ENCODE data around the gene KDM4B. TPM values are rescaled to one million over a fixed set of nuclear protein-coding genes. Genes with fewer than 3 reads are reported as not detected.

Gene KDM4B
- total RNA-seq, 1 experiment from 2014 or later = 43.7 TPM

DNA sequence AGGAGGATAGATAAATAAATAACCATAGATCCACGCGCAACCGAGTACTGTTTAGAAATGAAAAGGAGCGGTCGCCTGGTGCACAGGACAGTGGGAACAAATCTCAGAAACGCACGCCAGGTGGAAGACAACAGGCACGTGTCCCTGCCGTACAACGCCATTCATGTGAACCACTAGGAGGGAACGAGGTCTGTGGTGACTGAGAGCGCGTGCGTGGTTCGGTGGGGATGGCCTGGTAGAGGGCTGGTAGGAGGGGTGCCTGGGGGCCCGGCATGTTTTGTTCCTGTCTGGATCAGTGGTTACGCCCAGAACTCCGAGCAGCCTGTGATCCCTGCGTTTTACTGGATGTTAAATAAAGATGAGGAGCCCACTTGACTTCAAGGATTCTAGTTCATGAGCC, 111.9 kb downstream of the KDM4B start:
- H3K14ac ChIP-seq (ENCODE audit: insufficient read depth, low read length) = no peak overlapping the region
- no peak overlapping the region for H3K27ac Mint-ChIP-seq
- no peak overlapping the region for H2AFZ ChIP-seq (ENCODE audit: low read length)

More for the DNA sequence above, 111.9 kb downstream of the KDM4B start:
- no peaks in the 10 kb centered on the region for H3K27me3 Mint-ChIP-seq (ENCODE audit: low read depth)
- Histone ChIP-seq H3K4me1 (ENCODE audit: insufficient read depth, low read length) (no peaks in the 10 kb centered on the region), H2BK20ac (ENCODE audit: low read depth, low read length, poor library complexity, severe bottlenecking) (no peak overlapping the region), H2BK5ac (ENCODE audit: insufficient read length, low read length) (no peak overlapping the region), H3T11ph (ENCODE audit: low read length) (no peak overlapping the region), H3K27me3 (ENCODE audit: insufficient read depth, low read length) (peaks cover 2% of the 10 kb centered on the region; the same call in 1 of the 2 replicates), H3K27ac (ENCODE audit: insufficient read length, low read depth, low read length) (no peak overlapping the region), H2BK15ac (ENCODE audit: low read depth, low read length) (no peak overlapping the region), H4K91ac (ENCODE audit: insufficient read length, low read depth, low read length) (no peak overlapping the region), H3K79me2 (ENCODE audit: insufficient read depth, low read length) (no peaks in the 10 kb centered on the region), H3K9ac (ENCODE audit: extremely low read depth, insufficient read length, low read length) (no peak overlapping the region), H3K4me2 (ENCODE audit: insufficient read depth, insufficient read length, low read length) (no peak overlapping the region), H2BK120ac (ENCODE audit: low read depth, low read length, poor library complexity, severe bottlenecking) (no peak overlapping the region), H3K4ac (ENCODE audit: low read depth, low read length) (no peak overlapping the region), H4K5ac (ENCODE audit: insufficient read length, low read depth, low read length) (no peak overlapping the region), H3K23ac (ENCODE audit: insufficient read length, low read depth, low read length) (no peak overlapping the region), H2AK5ac (ENCODE audit: insufficient read length, low read length) (no peak overlapping the region), H3K9me3 (ENCODE audit: control insufficient read depth, low read depth, low read length) (no peaks in the 10 kb centered on the region), H2BK12ac (ENCODE audit: insufficient read length, low read depth, low read length) (no peak overlapping the region), H3K56ac (ENCODE audit: insufficient read length, low read depth, low read length) (no peak overlapping the region), H3K18ac (ENCODE audit: insufficient read length, low read depth, low read length) (no peak overlapping the region), H3K79me1 (ENCODE audit: insufficient read depth, low read depth, low read length, poor library complexity, severe bottlenecking) (no peaks in the 10 kb centered on the region), H3K23me2 (ENCODE audit: insufficient read length, low read depth, low read length, poor library complexity, severe bottlenecking) (no peaks in the 10 kb centered on the region), H4K20me1 (ENCODE audit: control insufficient read depth, insufficient read depth, insufficient read length) (no peaks in the 10 kb centered on the region), H4K8ac (replicated peaks; ENCODE audit: insufficient read length, low read depth, low read length) (no peak overlapping the region)
- no peak overlapping the region for H3K4me3 Mint-ChIP-seq
- H3K4me1 Mint-ChIP-seq = peaks cover 0 to 9% of the 10 kb centered on the region in 2 experiments; a peak in 2 of 4 replicates
- H3K9me3 Mint-ChIP-seq = no peaks in the 10 kb centered on the region; a peak in 1 of 5 replicates
- TF ChIP-seq, protein P1, sequence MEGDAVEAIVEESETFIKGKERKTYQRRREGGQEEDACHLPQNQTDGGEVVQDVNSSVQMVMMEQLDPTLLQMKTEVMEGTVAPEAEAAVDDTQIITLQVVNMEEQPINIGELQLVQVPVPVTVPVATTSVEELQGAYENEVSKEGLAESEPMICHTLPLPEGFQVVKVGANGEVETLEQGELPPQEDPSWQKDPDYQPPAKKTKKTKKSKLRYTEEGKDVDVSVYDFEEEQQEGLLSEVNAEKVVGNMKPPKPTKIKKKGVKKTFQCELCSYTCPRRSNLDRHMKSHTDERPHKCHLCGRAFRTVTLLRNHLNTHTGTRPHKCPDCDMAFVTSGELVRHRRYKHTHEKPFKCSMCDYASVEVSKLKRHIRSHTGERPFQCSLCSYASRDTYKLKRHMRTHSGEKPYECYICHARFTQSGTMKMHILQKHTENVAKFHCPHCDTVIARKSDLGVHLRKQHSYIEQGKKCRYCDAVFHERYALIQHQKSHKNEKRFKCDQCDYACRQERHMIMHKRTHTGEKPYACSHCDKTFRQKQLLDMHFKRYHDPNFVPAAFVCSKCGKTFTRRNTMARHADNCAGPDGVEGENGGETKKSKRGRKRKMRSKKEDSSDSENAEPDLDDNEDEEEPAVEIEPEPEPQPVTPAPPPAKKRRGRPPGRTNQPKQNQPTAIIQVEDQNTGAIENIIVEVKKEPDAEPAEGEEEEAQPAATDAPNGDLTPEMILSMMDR (conservative IDR thresholded peaks at IDR 0.05) = no peak
- no peak for DNase-seq
- peaks cover 3 to 47% (median 33%) of the 10 kb centered on the region in 3 experiments; a peak in 6 of 7 replicates for H3K36me3 Mint-ChIP-seq (ENCODE audit: insufficient read depth in 1 of 3, low read depth in 3 of 3)
- no CpG with 5 or more reads among the region's 19 CpGs for WGBS (ENCODE audit: extremely low coverage, insufficient read length, low lambda C conversion rate)
